CD14-positive monocyte (primary cell): ENCODE measurements around the gene FAM114A2. TPM values are rescaled to one million over a fixed set of nuclear protein-coding genes. Genes with fewer than 3 reads are reported as not detected.

Source experiments
- DNase-seq, 3 donors: peaks; one replicate each; pipeline ENCODE4 v3.0.0-alpha.2; 2011 to 2022
- H2AFZ ChIP-seq: 2 replicates; pipeline ENCODE4 v1.6.0; 2012; ENCODE audit warnings: mild to moderate bottlenecking, low read depth, low read length, inconsistent platforms; ENCODE audit not compliant: insufficient read depth, poor library complexity, severe bottlenecking
- H3K27ac ChIP-seq, 2 donors: 1 replicate in 1 of 2; 2 replicates in 1 of 2; pipeline ENCODE4 v1.5.1; 2012 to 2013; ENCODE audit warnings: low read length in 2 of 2, control low read depth in 1 of 2, inconsistent platforms in 1 of 2, low read depth in 1 of 2, mild to moderate bottlenecking in 1 of 2
- H3K27me3 ChIP-seq, 2 donors: one replicate each; pipeline versions ENCODE4 v1.6.0 to v1.6.1; 2011 to 2013; ENCODE audit warnings: low read length in 2 of 2; ENCODE audit not compliant: control insufficient read depth in 2 of 2, insufficient read depth in 2 of 2
- H3K36me3 ChIP-seq, 2 donors: replicated peaks in 1 of 2; 1 replicate in 1 of 2; 2 replicates in 1 of 2; pipeline versions ENCODE4 v1.5.1 to v1.6.1; 2012 to 2013; ENCODE audit warnings: low read length in 2 of 2, control low read depth in 1 of 2, inconsistent platforms in 1 of 2, mild to moderate bottlenecking in 1 of 2; ENCODE audit not compliant: insufficient read depth in 2 of 2, control insufficient read depth in 1 of 2
- H3K4me1 ChIP-seq, 2 donors: 1 replicate in 1 of 2; 2 replicates in 1 of 2; pipeline versions ENCODE4 v1.5.1 to v1.6.1; 2012 to 2013; ENCODE audit warnings: low read length in 2 of 2, control low read depth in 1 of 2, inconsistent platforms in 1 of 2, mild to moderate bottlenecking in 1 of 2, moderate library complexity in 1 of 2; ENCODE audit not compliant: insufficient read depth in 2 of 2, control insufficient read depth in 1 of 2
- H3K4me2 ChIP-seq: replicated peaks from 2 replicates; pipeline ENCODE3; 2012; ENCODE audit warnings: low read length, moderate library complexity, mild to moderate bottlenecking; ENCODE audit not compliant: poor library complexity, severe bottlenecking; ENCODE audit errors: extremely low read depth
- H3K4me3 ChIP-seq, 3 experiments: fragments of 200-600 bp in 1 of 3; sonication (generic) in 1 of 3; replicated peaks in 1 of 3; 1 replicate in 2 of 3; 2 replicates in 1 of 3; pipeline ENCODE4 v1.5.1; 2011 to 2013; ENCODE audit warnings: low read length in 3 of 3, mild to moderate bottlenecking in 3 of 3, control low read depth in 2 of 3, low read depth in 2 of 3, inconsistent platforms in 1 of 3, moderate library complexity in 1 of 3
- H3K79me2 ChIP-seq: 2 replicates; pipeline ENCODE4 v1.6.0; 2012; ENCODE audit warnings: mild to moderate bottlenecking, control low read depth, inconsistent platforms, low read length, moderate library complexity; ENCODE audit not compliant: insufficient read depth
- H3K9ac ChIP-seq: 2 replicates; pipeline ENCODE4 v1.6.0; 2017; ENCODE audit warnings: low read length, mild to moderate bottlenecking; ENCODE audit not compliant: insufficient read depth, poor library complexity, severe bottlenecking
- H3K9me3 ChIP-seq, 2 donors: replicated peaks in 1 of 2; 1 replicate in 1 of 2; 2 replicates in 1 of 2; pipeline versions ENCODE4 v1.5.1 to v1.6.1; 2012 to 2013; ENCODE audit warnings: low read length in 2 of 2, control low read depth in 1 of 2; ENCODE audit not compliant: control insufficient read depth in 1 of 2, insufficient read depth in 1 of 2
- H4K20me1 ChIP-seq: 2 replicates; pipeline ENCODE4 v1.6.0; 2012; ENCODE audit warnings: mild to moderate bottlenecking, low read length, control low read depth, moderate library complexity; ENCODE audit not compliant: insufficient read depth
- H3K27ac Mint-ChIP-seq, 7 donors: one replicate each; pipeline ENCODE4 v1.8.0; 2020; ENCODE audit warnings: mild to moderate bottlenecking in 7 of 7, mixed read lengths in 7 of 7, moderate library complexity in 6 of 7, inconsistent platforms in 2 of 7
- H3K27me3 Mint-ChIP-seq, 3 donors: one replicate each; pipeline ENCODE4 v1.8.0; 2021 to 2022; ENCODE audit warnings: low read depth in 3 of 3, mild to moderate bottlenecking in 3 of 3, mixed read lengths in 3 of 3, moderate library complexity in 3 of 3, inconsistent platforms in 1 of 3
- H3K36me3 Mint-ChIP-seq, 2 donors: one replicate each; pipeline ENCODE4 v1.8.0; 2020; ENCODE audit warnings: mixed read lengths in 2 of 2, inconsistent platforms in 1 of 2, mild to moderate bottlenecking in 1 of 2
- H3K4me1 Mint-ChIP-seq: one replicate; pipeline ENCODE4 v1.8.0; 2020; ENCODE audit warnings: mild to moderate bottlenecking, mixed read lengths
- H3K4me3 Mint-ChIP-seq, 2 donors: one replicate each; pipeline ENCODE4 v1.8.0; 2020; ENCODE audit warnings: mild to moderate bottlenecking in 2 of 2, mixed read lengths in 2 of 2, moderate library complexity in 1 of 2
- H3K9me3 Mint-ChIP-seq, 7 donors: one replicate each; pipeline ENCODE4 v1.8.0; 2020 to 2022; ENCODE audit warnings: mixed read lengths in 7 of 7, mild to moderate bottlenecking in 6 of 7, moderate library complexity in 6 of 7, inconsistent platforms in 2 of 7
- WGBS: methylation state at CpG from one replicate; pipeline ENCODE4 v1.1.5; 2013; ENCODE audit warnings: missing lambda C conversion rate; ENCODE audit not compliant: insufficient coverage; 5-methylcytosine and 5-hydroxymethylcytosine counted together
- intact Hi-C, 2 donors: fragments of 100-400 bp; cut with micrococcal nuclease; formaldehyde crosslinking; loops; one replicate each; pipeline versions ENCODE4 v1.15.0 to v1.15.1; 2023
- polyA plus RNA-seq, 3 donors: library from polyadenylated mRNA; depleted of rRNA in 1 of 3; unstranded in 2 of 3; stranded (reverse) in 1 of 3; fragments of 300-500 nt in 2 of 3; fragments of >200 nt in 1 of 3; fragmentation: Illumina TruSeq in 2 of 3; gene quantifications; 1 replicate in 2 of 3; 2 replicates in 1 of 3; pipeline ENCODE4 v1.2.3, GENCODE V29; 2012 to 2021
- TF ChIP-seq, protein P1 (sequence below): fragments of 200-600 bp; IDR thresholded peaks from one replicate; pipeline ENCODE4 v1.8.0; 2022; ENCODE audit warnings: antibody characterized with exemption, mild to moderate bottlenecking

The FAM114A2 gene
- polyA plus RNA-seq, 3 donors: 6.7 to 18.4 (median 15.6) TPM

DNA sequence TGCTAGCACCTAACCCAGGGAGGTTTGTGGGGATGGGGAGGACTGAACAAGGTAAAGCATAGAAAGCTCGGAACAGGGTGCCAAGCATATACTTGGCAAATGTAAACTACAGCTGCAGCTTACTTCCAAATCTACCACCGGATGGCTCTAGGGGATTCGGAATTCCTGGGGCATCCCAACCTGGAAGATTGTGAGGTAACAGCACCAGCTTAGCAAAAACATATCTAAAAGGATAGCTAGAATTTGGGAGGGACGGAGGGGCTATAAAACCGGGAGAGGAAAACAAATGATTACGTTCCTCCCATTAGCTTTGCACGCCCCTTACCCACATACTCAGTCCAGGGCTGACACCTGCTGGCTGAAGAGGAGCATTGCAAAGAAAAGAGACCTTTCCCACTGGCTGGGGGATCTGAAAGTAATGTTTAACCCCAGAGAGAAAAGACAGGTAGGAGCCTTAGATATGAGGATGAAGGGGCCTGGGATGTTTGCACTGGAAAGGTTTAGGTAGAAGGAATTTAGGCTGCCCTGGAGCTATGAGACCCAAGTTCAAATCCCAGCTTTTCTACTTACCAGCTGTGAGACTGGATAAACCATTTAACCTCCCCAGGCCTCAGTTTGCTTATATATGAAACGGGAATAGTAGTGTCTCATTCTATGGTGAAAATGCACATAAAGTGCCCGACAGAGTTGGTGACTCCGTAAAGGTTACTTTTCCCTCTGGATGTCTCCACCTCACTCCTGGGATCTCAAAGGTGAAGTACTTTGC, 73.6 kb downstream of the FAM114A2 start:
- Histone ChIP-seq H3K4me1 (no peaks in the 10 kb centered on the region), H2AFZ (no peak overlapping the region), H3K4me3 (no peak overlapping the region), H3K9me3 (no peaks in the 10 kb centered on the region), H4K20me1 (no peaks in the 10 kb centered on the region), H3K27ac (no peak overlapping the region), H3K36me3 (no peaks in the 10 kb centered on the region), H3K79me2 (no peaks in the 10 kb centered on the region), H3K27me3 (no peaks in the 10 kb centered on the region), H3K4me2 (no peak overlapping the region), H3K9ac (no peak overlapping the region)
- Mint-ChIP-seq H3K27me3 (peaks cover 5 to 8% (median 7%) of the 10 kb centered on the region in 3 donors), H3K27ac (peak overlapping the region in 1 of 7 donors; percentile 19), H3K4me1 (peaks cover 8% of the 10 kb centered on the region), H3K36me3 (no peaks in the 10 kb centered on the region), H3K9me3 (no peaks in the 10 kb centered on the region), H3K4me3 (no peak overlapping the region)
- 80% methylated on average over 1 of the region's 10 CpGs for WGBS
- TF ChIP-seq, protein P1, sequence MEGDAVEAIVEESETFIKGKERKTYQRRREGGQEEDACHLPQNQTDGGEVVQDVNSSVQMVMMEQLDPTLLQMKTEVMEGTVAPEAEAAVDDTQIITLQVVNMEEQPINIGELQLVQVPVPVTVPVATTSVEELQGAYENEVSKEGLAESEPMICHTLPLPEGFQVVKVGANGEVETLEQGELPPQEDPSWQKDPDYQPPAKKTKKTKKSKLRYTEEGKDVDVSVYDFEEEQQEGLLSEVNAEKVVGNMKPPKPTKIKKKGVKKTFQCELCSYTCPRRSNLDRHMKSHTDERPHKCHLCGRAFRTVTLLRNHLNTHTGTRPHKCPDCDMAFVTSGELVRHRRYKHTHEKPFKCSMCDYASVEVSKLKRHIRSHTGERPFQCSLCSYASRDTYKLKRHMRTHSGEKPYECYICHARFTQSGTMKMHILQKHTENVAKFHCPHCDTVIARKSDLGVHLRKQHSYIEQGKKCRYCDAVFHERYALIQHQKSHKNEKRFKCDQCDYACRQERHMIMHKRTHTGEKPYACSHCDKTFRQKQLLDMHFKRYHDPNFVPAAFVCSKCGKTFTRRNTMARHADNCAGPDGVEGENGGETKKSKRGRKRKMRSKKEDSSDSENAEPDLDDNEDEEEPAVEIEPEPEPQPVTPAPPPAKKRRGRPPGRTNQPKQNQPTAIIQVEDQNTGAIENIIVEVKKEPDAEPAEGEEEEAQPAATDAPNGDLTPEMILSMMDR: peak; percentile 74
- peak in 2 of 3 donors; percentile 5 to 14 for DNase-seq
- intact Hi-C loops: loop anchor here in 1 of 2 donors (5.0 kb wide), 1 partner anchor 1433 kb away; no protein-coding TSS in a partner anchor

DNA sequence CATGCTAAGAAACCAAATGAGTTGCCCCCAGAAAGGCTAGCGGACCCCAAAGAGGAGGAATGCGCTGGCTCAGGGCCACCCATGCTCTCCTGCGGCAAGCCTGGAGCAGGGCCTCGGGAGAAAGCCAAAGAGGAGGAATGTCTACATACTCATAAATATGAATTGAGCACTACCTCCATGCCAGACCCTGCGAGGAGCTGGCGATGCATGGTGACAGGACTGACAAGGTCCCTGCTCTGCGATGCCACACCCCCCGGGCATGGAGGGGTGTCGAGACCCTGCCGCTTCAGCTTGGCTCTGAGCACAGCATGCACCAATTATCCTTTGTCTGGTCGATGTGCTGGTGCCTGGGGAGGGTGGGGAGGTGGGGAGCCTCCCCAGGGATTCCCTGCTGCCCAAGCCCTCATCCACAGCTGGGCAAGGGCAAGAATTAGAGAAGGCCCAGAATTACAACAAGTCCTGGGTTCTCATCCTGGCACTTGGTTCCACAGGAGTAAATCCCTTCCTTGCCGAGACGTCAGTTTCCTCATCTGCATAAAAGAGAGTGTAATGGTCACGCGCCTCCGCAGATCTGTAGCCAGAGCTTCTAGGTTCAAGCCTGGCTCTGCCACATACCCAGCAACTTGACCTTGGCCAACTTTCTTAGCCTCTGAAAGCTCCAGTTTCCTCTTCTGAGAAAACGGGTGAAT, 74.4 kb downstream of the FAM114A2 start:
- H3K79me2 ChIP-seq: no peaks in the 10 kb centered on the region
- H3K9me3 ChIP-seq: no peaks in the 10 kb centered on the region
- H3K27ac ChIP-seq: no peak overlapping the region
- H4K20me1 ChIP-seq: no peaks in the 10 kb centered on the region
- no peak overlapping the region for H2AFZ ChIP-seq
- Mint-ChIP-seq H3K27ac (no peak overlapping the region), H3K4me3 (no peak overlapping the region), H3K9me3 (no peaks in the 10 kb centered on the region), H3K27me3 (peaks cover 5 to 8% (median 7%) of the 10 kb centered on the region in 3 donors), H3K36me3 (no peaks in the 10 kb centered on the region), H3K4me1 (peaks cover 5% of the 10 kb centered on the region)
- no peak overlapping the region for H3K4me2 ChIP-seq
- no peaks in the 10 kb centered on the region for H3K36me3 ChIP-seq
- no peak for DNase-seq
- no peak overlapping the region for H3K4me3 ChIP-seq
- H3K9ac ChIP-seq: no peak overlapping the region
- H3K4me1 ChIP-seq: no peaks in the 10 kb centered on the region
- WGBS: 98% methylated on average over 8 of the region's 17 CpGs
- intact Hi-C loops: no loop called here
- TF ChIP-seq, protein P1: no peak
- H3K27me3 ChIP-seq: no peaks in the 10 kb centered on the region
